NCI-H69 (cell line): ENCODE data around the gene NUCB1.

Source experiments
- DNase-seq: peaks from one replicate; lab custom pipeline; 2025; lab: John Stamatoyannopoulos, UW

Gene NUCB1

GRCh38 chr19:48934837-48935236 lies 34.7 kb downstream of the NUCB1 start:
- DNase-seq, result no peak

- DNase-seq, result no peak
Measured at GRCh38 chr19:48935864-48936263, 35.8 kb downstream of the NUCB1 start.

GRCh38 chr19:48938256-48938655 lies 38.1 kb downstream of the NUCB1 start:
- no peak for DNase-seq

- no peak for DNase-seq
Measured at GRCh38 chr19:48940902-48941301, 40.8 kb downstream of the NUCB1 start.

GRCh38 chr19:48943081-48943480 lies 43.0 kb downstream of the NUCB1 start:
- DNase-seq, result no peak

GRCh38 chr19:48945415-48945814 lies 45.3 kb downstream of the NUCB1 start:
- DNase-seq, result no peak

- DNase-seq, result no peak
Measured at GRCh38 chr19:48945817-48946216, 45.7 kb downstream of the NUCB1 start.

- DNase-seq, result no peak
Measured at GRCh38 chr19:48946463-48947257, 46.5 kb downstream of the NUCB1 start.

- DNase-seq, result no peak
Measured at GRCh38 chr19:48947258-48947542, 47.1 kb downstream of the NUCB1 start.

GRCh38 chr19:48950159-48950558 lies 50.0 kb downstream of the NUCB1 start:
- DNase-seq, result no peak

- no peak for DNase-seq
Measured at GRCh38 chr19:48950830-48951519, 50.9 kb downstream of the NUCB1 start.

GRCh38 chr19:48953141-48953540 lies 53.0 kb downstream of the NUCB1 start:
- DNase-seq, result no peak

GRCh38 chr19:48953990-48954594 lies 54.0 kb downstream of the NUCB1 start:
- DNase-seq, result no peak

- peak; percentile 99 for DNase-seq
Measured at GRCh38 chr19:48954595-48955307, 54.6 kb downstream of the NUCB1 start, which contains the start of gene BAX. BAX (plus strand) TSS chr19:48954875; CDS start chr19:48954929, 54 bp downstream.

GRCh38 chr19:48955308-48955958 lies 55.3 kb downstream of the NUCB1 start:
- DNase-seq, result no peak

- no peak for DNase-seq
Measured at GRCh38 chr19:48958006-48958405, 57.9 kb downstream of the NUCB1 start.

GRCh38 chr19:48959341-48960239 lies 59.5 kb downstream of the NUCB1 start:
- DNase-seq, result no peak

GRCh38 chr19:48961051-48961649 lies 61.0 kb downstream of the NUCB1 start:
- no peak for DNase-seq

GRCh38 chr19:48961673-48962028 lies 61.5 kb downstream of the NUCB1 start:
- DNase-seq, result no peak

- peak; percentile 20 for DNase-seq
Measured at GRCh38 chr19:48962029-48962848, 62.1 kb downstream of the NUCB1 start.
